B cell (primary cell): ENCODE data around the gene NUMBL. TPM values are rescaled to one million over a fixed set of nuclear protein-coding genes. Genes with fewer than 3 reads are reported as not detected.
"Not testable (repeated sequence)": the region's sequence is repeated elsewhere in the genome, so short reads cannot be mapped to it uniquely, and the experiment has no call there.

Experiments
- ATAC-seq: fragments of 200-7000 bp; cut with Tn5 transposase; one replicate; pipeline ENCODE4 v1.10.0; 2021; ENCODE audit warnings: low read depth, mild to moderate bottlenecking, moderate number of reproducible peaks, moderate library complexity
- CTCF ChIA-PET: fragments of 350-600 bp; sonication (Branson Sonifier 250); formaldehyde crosslinking; loops from one replicate; lab custom pipeline; 2021; ENCODE audit warnings: antibody characterized with exemption, inconsistent platforms; lab: Charles Lee
- POLR2A ChIA-PET: fragments of 350-600 bp; sonication (Branson Sonifier 250); formaldehyde crosslinking; loops from one replicate; lab custom pipeline; 2021; ENCODE audit warnings: antibody characterized with exemption; lab: Charles Lee
- DNase-seq: peaks from one replicate; pipeline ENCODE4 v3.0.0; 2013
- H2AFZ ChIP-seq: 2 replicates; pipeline ENCODE4 v1.6.1; 2012; ENCODE audit warnings: mild to moderate bottlenecking, low read depth, low read length; ENCODE audit not compliant: insufficient read depth, poor library complexity, severe bottlenecking
- H3K27ac ChIP-seq, 2 donors: 1 replicate in 1 of 2; 2 replicates in 1 of 2; pipeline ENCODE4 v1.5.1; 2012 to 2013; ENCODE audit warnings: low read length in 2 of 2, mild to moderate bottlenecking in 2 of 2, moderate library complexity in 1 of 2
- H3K27me3 ChIP-seq, 4 experiments: fragments of 200-600 bp in 1 of 4; sonication (generic) in 1 of 4; replicated peaks in 1 of 4; 1 replicate in 2 of 4; 2 replicates in 2 of 4; pipeline versions ENCODE4 v1.6.1 to v1.7.0; 2013 to 2016; ENCODE audit warnings: low read length in 3 of 4, mild to moderate bottlenecking in 2 of 4, mixed read lengths in 1 of 4, moderate library complexity in 1 of 4; ENCODE audit not compliant: insufficient read depth in 4 of 4, control insufficient read depth in 3 of 4; ENCODE audit errors: control extremely low read depth in 1 of 4
- H3K36me3 ChIP-seq, 2 experiments: replicated peaks in 1 of 2; 1 replicate in 1 of 2; 2 replicates in 1 of 2; pipeline versions ENCODE4 v1.6.1 to v1.7.1; 2013; ENCODE audit warnings: low read length in 1 of 2; ENCODE audit not compliant: insufficient read depth in 2 of 2, control insufficient read depth in 1 of 2; ENCODE audit errors: control extremely low read depth in 1 of 2, extremely low read depth in 1 of 2
- H3K4me1 ChIP-seq, 2 donors: fragments of 200-600 bp in 1 of 2; sonication (generic) in 1 of 2; 1 replicate in 1 of 2; 2 replicates in 1 of 2; pipeline versions ENCODE4 v1.5.1 to v1.6.1; 2013 to 2017; ENCODE audit warnings: low read length in 2 of 2; ENCODE audit not compliant: control insufficient read depth in 2 of 2, insufficient read depth in 2 of 2
- H3K4me2 ChIP-seq: replicated peaks from 2 replicates; pipeline ENCODE3; 2012; ENCODE audit warnings: mild to moderate bottlenecking, low read depth, low read length; ENCODE audit not compliant: poor library complexity, severe bottlenecking
- H3K4me3 ChIP-seq, 5 experiments: fragments of 200-600 bp in 1 of 5; sonication (generic) in 1 of 5; 1 replicate in 3 of 5; 2 replicates in 2 of 5; pipeline versions ENCODE4 v1.5.1 to v1.7.0; 2011 to 2016; ENCODE audit warnings: low read length in 4 of 5, mild to moderate bottlenecking in 4 of 5, low read depth in 2 of 5, control low read depth in 1 of 5, moderate library complexity in 1 of 5; ENCODE audit not compliant: insufficient read depth in 1 of 5; ENCODE audit errors: control extremely low read depth in 1 of 5, extremely low read depth in 1 of 5
- H3K79me2 ChIP-seq: fragments of 200-600 bp; sonication (generic); one replicate; pipeline ENCODE4 v1.6.0; 2016; ENCODE audit warnings: low read length; ENCODE audit not compliant: control insufficient read depth, insufficient read depth
- H3K9ac ChIP-seq: fragments of 200-600 bp; sonication (generic); 2 replicates; pipeline ENCODE4 v1.6.1; 2017; ENCODE audit warnings: mild to moderate bottlenecking, low read length, moderate library complexity
- H3K9me3 ChIP-seq, 3 donors: one replicate each; pipeline versions ENCODE4 v1.6.1 to v1.7.1; 2013; ENCODE audit warnings: low read length in 2 of 3; ENCODE audit not compliant: control insufficient read depth in 2 of 3, insufficient read depth in 1 of 3; ENCODE audit errors: control extremely low read depth in 1 of 3
- H4K20me1 ChIP-seq: 2 replicates; pipeline ENCODE4 v1.6.0; 2012; ENCODE audit warnings: mild to moderate bottlenecking, low read length; ENCODE audit not compliant: insufficient read depth, control insufficient read depth, poor library complexity, severe bottlenecking
- H3K27ac Mint-ChIP-seq: one replicate; pipeline ENCODE4 v1.8.0; 2021; ENCODE audit warnings: mixed read lengths
- H3K27me3 Mint-ChIP-seq: one replicate; pipeline ENCODE4 v1.8.0; 2021; ENCODE audit warnings: mixed read lengths
- H3K4me1 Mint-ChIP-seq: one replicate; pipeline ENCODE4 v1.8.0; 2021; ENCODE audit warnings: mixed read lengths
- H3K4me3 Mint-ChIP-seq: one replicate; pipeline ENCODE4 v1.8.0; 2021; ENCODE audit warnings: mixed read lengths
- H3K9me3 Mint-ChIP-seq: one replicate; pipeline ENCODE4 v1.8.0; 2022; ENCODE audit warnings: mixed read lengths; ENCODE audit not compliant: insufficient read depth
- CTCF ChIP-seq: fragments of 200-600 bp; IDR thresholded peaks from one replicate; pipeline ENCODE4 v1.8.0; 2022; ENCODE audit warnings: antibody characterized with exemption, mild to moderate bottlenecking
- EZH2 ChIP-seq: IDR thresholded peaks from 2 replicates; pipeline ENCODE4 v1.6.1; 2012; ENCODE audit warnings: borderline replicate concordance, low read depth, mild to moderate bottlenecking, moderate library complexity, low read length; ENCODE audit not compliant: insufficient read depth, poor library complexity, severe bottlenecking
- WGBS: methylation state at CpG from one replicate; pipeline ENCODE4 v1.1.5; 2013; ENCODE audit warnings: missing lambda C conversion rate; ENCODE audit not compliant: insufficient coverage; 5-methylcytosine and 5-hydroxymethylcytosine counted together
- intact Hi-C: fragments of 100-400 bp; cut with micrococcal nuclease; formaldehyde crosslinking; loops from one replicate; pipeline ENCODE4 v1.10.0; 2022
- polyA plus RNA-seq: library from polyadenylated mRNA; depleted of rRNA; stranded (reverse); fragments of >200 nt; gene quantifications from 2 replicates; pipeline ENCODE4 v1.2.3, GENCODE V29; 2012
- total RNA-seq, 2 donors: library from RNA; stranded (reverse); fragments of 120-200 nt in 1 of 2; gene quantifications; 1 replicate in 1 of 2; 2 replicates in 1 of 2; pipeline versions ENCODE4 v1.2.3 to v1.2.4, GENCODE V29; 2013 to 2022

NUMBL gene
- total and polyA plus RNA-seq, 2 donors (not counting 1 experiment from before 2014, with no cell fraction given) = 7.8 to 21.8 TPM

GRCh38 chr19:40659116-40659515 lies 31.3 kb downstream of the NUMBL start:
- Histone ChIP-seq H3K27ac (no peak overlapping the region), H2AFZ (no peak overlapping the region), H3K4me2 (no peak overlapping the region), H4K20me1 (no peaks in the 10 kb centered on the region), H3K9ac (no peak overlapping the region), H3K27me3 (peaks cover 0 to 3% (median 0%) of the 10 kb centered on the region in 4 experiments), H3K36me3 (no peaks in the 10 kb centered on the region), H3K79me2 (no peaks in the 10 kb centered on the region), H3K4me1 (peaks cover 11 to 15% of the 10 kb centered on the region in 2 donors), H3K9me3 (no peaks in the 10 kb centered on the region), H3K4me3 (no peak overlapping the region)
- H3K27me3 Mint-ChIP-seq = no peaks in the 10 kb centered on the region
- no peaks in the 10 kb centered on the region for H3K9me3 Mint-ChIP-seq
- no peak overlapping the region for H3K4me3 Mint-ChIP-seq
- 96% methylated on average over 5 of the region's 5 CpGs for WGBS
- DNase-seq (no peak), ATAC-seq (no peak)
- H3K27ac Mint-ChIP-seq = no peak overlapping the region
- peaks cover 19% of the 10 kb centered on the region for H3K4me1 Mint-ChIP-seq
- intact Hi-C loops = no loop called here
- no peak for TF ChIP-seq CTCF
- POLR2A ChIA-PET = no interaction called here
- CTCF ChIA-PET = interaction anchor here (0.8 kb wide), 1 partner anchor 161 kb away, joined by 5 read pairs; no protein-coding TSS in a partner anchor

- no peak overlapping the region for H3K4me3 ChIP-seq
- 100% methylated on average over 1 of the region's 8 CpGs for WGBS
Measured at GRCh38 chr19:40658031-40658430, 32.4 kb downstream of the NUMBL start.

GRCh38 chr19:40655684-40656083 lies 34.8 kb downstream of the NUMBL start:
- CTCF ChIA-PET, H3K27me3 ChIP-seq, H3K27ac Mint-ChIP-seq: not testable (repeated sequence)

More at GRCh38 chr19:40658031-40658430, 32.4 kb downstream of the NUMBL start:
- ATAC-seq (no peak), DNase-seq (no peak)
- Histone ChIP-seq H3K27me3 (peaks cover 0 to 3% (median 0%) of the 10 kb centered on the region in 4 experiments), H2AFZ (no peak overlapping the region), H4K20me1 (no peaks in the 10 kb centered on the region), H3K27ac (no peak overlapping the region), H3K9ac (no peak overlapping the region), H3K4me1 (peaks cover 5 to 6% of the 10 kb centered on the region in 2 donors), H3K9me3 (no peaks in the 10 kb centered on the region), H3K79me2 (no peaks in the 10 kb centered on the region), H3K4me2 (no peak overlapping the region), H3K36me3 (no peaks in the 10 kb centered on the region)
- Mint-ChIP-seq H3K9me3 (no peaks in the 10 kb centered on the region), H3K4me3 (no peak overlapping the region), H3K27ac (no peak overlapping the region), H3K4me1 (peaks cover 10% of the 10 kb centered on the region), H3K27me3 (no peaks in the 10 kb centered on the region)
- CTCF ChIA-PET = interaction anchor here (0.8 to 1.9 kb wide), 3 partner anchors 161 to 353 kb away, joined by 4 to 15 read pairs (median 5); no protein-coding TSS in a partner anchor
- TF ChIP-seq EZH2 = no peak
- TF ChIP-seq CTCF = no peak
- POLR2A ChIA-PET = no interaction called here
- intact Hi-C loops = no loop called here

More at GRCh38 chr19:40655684-40656083, 34.8 kb downstream of the NUMBL start:
- H3K4me2 ChIP-seq, H3K4me3 ChIP-seq, H3K9me3 ChIP-seq, H3K4me1 Mint-ChIP-seq, H3K79me2 ChIP-seq, H3K27ac ChIP-seq, DNase-seq, intact Hi-C loops, ATAC-seq, H3K9me3 Mint-ChIP-seq, H3K4me3 Mint-ChIP-seq, H3K36me3 ChIP-seq, H4K20me1 ChIP-seq, H3K27me3 Mint-ChIP-seq, H3K4me1 ChIP-seq, H2AFZ ChIP-seq, H3K9ac ChIP-seq, POLR2A ChIA-PET: not testable (repeated sequence)
- 76% methylated on average over 3 of the region's 7 CpGs for WGBS
